Ascending aorta (tissue), 2 donors: Measurements from ENCODE around the gene LMBR1. TPM values are rescaled to one million over a fixed set of nuclear protein-coding genes. Genes with fewer than 3 reads are reported as not detected.

Experiments used
- DNase-seq, 2 donors: peaks; one replicate each; pipeline ENCODE4 v3.0.0-alpha.2; 2019; ENCODE audit warnings: low spot score in 2 of 2
- H3K27ac ChIP-seq, 2 donors: fragments of 200-600 bp; sonication (generic); one replicate each; pipeline ENCODE4 v1.5.1; 2016 to 2017; ENCODE audit warnings: mild to moderate bottlenecking in 1 of 2
- H3K27me3 ChIP-seq: fragments of 200-600 bp; sonication (generic); one replicate; pipeline ENCODE4 v1.5.1; 2017
- H3K36me3 ChIP-seq, 2 donors: fragments of 200-600 bp; sonication (generic); one replicate each; pipeline ENCODE4 v1.5.1; 2016
- H3K4me1 ChIP-seq, 2 donors: fragments of 200-600 bp; sonication (generic); one replicate each; pipeline ENCODE4 v1.5.1; 2016 to 2017; ENCODE audit warnings: mild to moderate bottlenecking in 1 of 2
- H3K4me3 ChIP-seq, 2 donors: fragments of 200-600 bp; sonication (generic); one replicate each; pipeline ENCODE4 v1.5.1; 2016 to 2017; ENCODE audit warnings: mild to moderate bottlenecking in 1 of 2
- H3K9me3 ChIP-seq, 2 donors: fragments of 200-600 bp; sonication (generic); one replicate each; pipeline ENCODE4 v1.5.1; 2016
- CTCF ChIP-seq, 3 experiments: fragments of 200-600 bp in 2 of 3; fragments of 450-650 bp in 1 of 3; sonication (generic) in 2 of 3; IDR thresholded peaks; one replicate each; pipeline ENCODE4 v1.5.1; 2016 to 2019; ENCODE audit warnings: antibody characterized with exemption in 3 of 3, mild to moderate bottlenecking in 1 of 3, moderate library complexity in 1 of 3
- intact Hi-C: fragments of 100-400 bp; cut with DNase I; formaldehyde crosslinking; loops from one replicate; pipeline ENCODE4 v1.15.1; 2023
- total RNA-seq: library from RNA; depleted of rRNA; stranded (reverse); fragments of >200 nt; gene quantifications from one replicate; pipeline ENCODE4 v1.1.0, GENCODE V29; 2016

Gene LMBR1
- total RNA-seq, 1 donor from 2014 or later, result 14.8 TPM

GRCh38 chr7:156759579-156760202 lies 133.3 kb downstream of the LMBR1 start:
- Histone ChIP-seq H3K36me3 (peaks cover 0 to 8% of the 10 kb centered on the region in 2 donors), H3K4me1 (no peaks in the 10 kb centered on the region), H3K9me3 (no peaks in the 10 kb centered on the region), H3K4me3 (no peak overlapping the region), H3K27ac (no peak overlapping the region), H3K27me3 (no peaks in the 10 kb centered on the region)
- no peak for DNase-seq
- TF ChIP-seq CTCF (IDR thresholded peaks at IDR 0.05), result no peak
- intact Hi-C loops, result no loop called here

GRCh38 chr7:156759143-156759542 lies 133.8 kb downstream of the LMBR1 start:
- no peak overlapping the region for H3K27ac ChIP-seq
- H3K27me3 ChIP-seq, result no peaks in the 10 kb centered on the region
- no peak for TF ChIP-seq CTCF (IDR thresholded peaks at IDR 0.05)
- intact Hi-C loops, result no loop called here
- no peak for DNase-seq
- H3K4me3 ChIP-seq, result no peak overlapping the region
- peaks cover 0 to 8% of the 10 kb centered on the region in 2 donors for H3K36me3 ChIP-seq
- no peaks in the 10 kb centered on the region for H3K9me3 ChIP-seq
- no peaks in the 10 kb centered on the region for H3K4me1 ChIP-seq

GRCh38 chr7:156754201-156754600 lies 138.8 kb downstream of the LMBR1 start:
- no peak for DNase-seq
- Histone ChIP-seq H3K27me3 (no peaks in the 10 kb centered on the region), H3K4me1 (no peaks in the 10 kb centered on the region), H3K9me3 (no peaks in the 10 kb centered on the region), H3K36me3 (peaks cover 0 to 14% of the 10 kb centered on the region in 2 donors), H3K4me3 (no peak overlapping the region), H3K27ac (no peak overlapping the region)
- intact Hi-C loops, result no loop called here
- TF ChIP-seq CTCF (IDR thresholded peaks at IDR 0.05), result no peak

- TF ChIP-seq CTCF (IDR thresholded peaks at IDR 0.05), result no peak
- Histone ChIP-seq H3K4me1 (no peaks in the 10 kb centered on the region), H3K36me3 (peaks cover 0 to 14% of the 10 kb centered on the region in 2 donors), H3K9me3 (no peaks in the 10 kb centered on the region), H3K4me3 (no peak overlapping the region), H3K27ac (no peak overlapping the region), H3K27me3 (no peaks in the 10 kb centered on the region)
- DNase-seq, result no peak
- intact Hi-C loops, result no loop called here
Observed at GRCh38 chr7:156753630-156754029, 139.4 kb downstream of the LMBR1 start.

GRCh38 chr7:156753229-156753560 lies 139.8 kb downstream of the LMBR1 start:
- Histone ChIP-seq H3K4me3 (no peak overlapping the region), H3K27ac (no peak overlapping the region), H3K36me3 (peaks cover 0 to 14% of the 10 kb centered on the region in 2 donors), H3K9me3 (no peaks in the 10 kb centered on the region), H3K4me1 (no peaks in the 10 kb centered on the region), H3K27me3 (no peaks in the 10 kb centered on the region)
- intact Hi-C loops, result no loop called here
- DNase-seq, result no peak
- TF ChIP-seq CTCF (IDR thresholded peaks at IDR 0.05), result no peak
